Brain pericyte (primary cell): ENCODE measurements around the gene CLCN6.

Source experiments
- DNase-seq: peaks from one replicate; pipeline ENCODE4 v3.0.0-alpha.2; 2012; ENCODE audit warnings: low read depth, low spot score

Gene CLCN6

DNA sequence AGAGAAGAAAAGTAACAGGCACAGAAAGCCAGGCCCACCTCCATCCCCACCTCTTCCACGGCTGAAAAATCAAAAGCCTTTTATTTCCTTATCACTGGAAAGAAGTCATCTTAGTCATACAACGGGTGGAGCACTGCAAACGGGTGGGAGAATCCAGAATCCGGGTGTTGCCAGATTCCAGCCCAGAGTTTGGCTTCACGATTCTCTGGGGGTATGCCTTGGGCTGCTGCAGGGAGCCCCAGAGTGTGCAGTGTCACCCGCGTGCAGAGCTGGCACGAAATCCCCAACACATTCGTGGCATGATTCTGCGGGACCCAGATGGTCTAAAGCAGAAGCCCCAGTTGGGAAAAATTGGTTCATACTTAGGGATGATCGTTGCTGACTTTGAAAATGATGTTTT lies 44.2 kb downstream of the CLCN6 start:
- DNase-seq: no peak

DNA sequence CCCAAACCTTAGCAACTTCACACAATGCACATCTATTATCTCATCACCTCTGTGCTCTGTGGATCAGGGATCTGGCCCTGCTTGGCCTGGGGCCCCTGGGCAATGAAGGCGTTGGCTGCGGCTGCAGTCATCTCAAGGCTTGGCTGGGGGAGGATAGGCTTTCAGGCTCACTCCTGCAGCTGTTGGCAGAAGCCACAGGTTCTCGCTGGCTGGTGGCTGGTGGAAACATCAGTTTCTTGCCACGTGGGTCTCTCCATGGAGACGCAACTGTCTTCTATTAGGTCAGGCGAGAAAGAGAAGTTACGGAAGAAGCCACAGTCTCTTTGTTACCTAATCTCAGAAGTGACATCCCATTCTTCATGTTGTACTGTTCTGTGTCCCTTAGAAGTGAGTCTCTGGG lies 45.2 kb downstream of the CLCN6 start:
- DNase-seq: no peak

DNA sequence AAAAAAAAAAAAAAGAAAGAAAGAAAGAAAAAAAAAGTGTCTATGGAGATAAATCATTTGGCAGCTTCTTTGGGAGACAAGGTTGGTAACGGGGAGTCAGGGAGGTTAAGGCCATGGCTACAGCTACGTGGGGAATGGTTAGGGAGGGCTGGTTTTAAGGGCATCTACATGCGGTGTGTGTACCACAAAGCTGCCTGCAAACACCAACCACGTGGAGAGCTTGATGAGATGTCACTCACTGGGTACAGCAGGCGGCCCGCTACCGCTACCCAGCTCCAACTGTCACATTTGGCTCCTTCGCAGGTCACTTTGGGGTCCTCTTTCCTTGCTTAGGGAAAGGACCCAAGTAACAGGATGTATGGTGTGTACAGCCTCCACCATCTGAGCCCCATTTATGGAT lies 48.5 kb downstream of the CLCN6 start:
- no peak for DNase-seq

- no peak for DNase-seq
Measured at GRCh38 chr1:11855430-11855829, 49.4 kb downstream of the CLCN6 start.

GRCh38 chr1:11856698-11857097 lies 50.7 kb downstream of the CLCN6 start:
- DNase-seq: no peak

- no peak for DNase-seq
Measured at GRCh38 chr1:11857164-11857851, 51.3 kb downstream of the CLCN6 start.

GRCh38 chr1:11858158-11858557 lies 52.2 kb downstream of the CLCN6 start:
- no peak for DNase-seq

DNA sequence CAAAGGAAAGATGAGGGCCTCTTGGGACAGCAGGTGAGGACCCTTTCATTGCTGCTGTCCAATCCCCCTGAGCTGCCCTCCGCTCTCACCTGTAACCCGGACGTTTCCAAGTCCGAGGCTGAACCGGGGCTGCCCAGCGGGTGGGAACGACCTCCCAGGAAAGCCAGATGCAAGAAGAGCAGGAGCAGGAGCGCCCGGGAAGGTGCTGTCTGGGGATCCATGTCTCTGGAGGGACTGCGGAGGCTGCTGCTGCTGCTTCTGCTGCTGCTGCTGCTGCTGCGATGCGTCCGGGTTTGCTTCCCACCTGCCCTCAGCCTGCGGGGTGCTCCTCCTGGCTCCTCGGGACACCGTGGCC lies 52.6 kb downstream of the CLCN6 start, which contains the start of gene NPPB:
TSS of gene NPPB (minus strand) at position 333 of the 355 bp plus-strand sequence. CDS start at position 221, 112 bp downstream.
- no peak for DNase-seq

- DNase-seq: no peak
Measured at GRCh38 chr1:11858968-11859871, 53.2 kb downstream of the CLCN6 start.

- no peak for DNase-seq
Measured at GRCh38 chr1:11860083-11860482, 54.1 kb downstream of the CLCN6 start.

DNA sequence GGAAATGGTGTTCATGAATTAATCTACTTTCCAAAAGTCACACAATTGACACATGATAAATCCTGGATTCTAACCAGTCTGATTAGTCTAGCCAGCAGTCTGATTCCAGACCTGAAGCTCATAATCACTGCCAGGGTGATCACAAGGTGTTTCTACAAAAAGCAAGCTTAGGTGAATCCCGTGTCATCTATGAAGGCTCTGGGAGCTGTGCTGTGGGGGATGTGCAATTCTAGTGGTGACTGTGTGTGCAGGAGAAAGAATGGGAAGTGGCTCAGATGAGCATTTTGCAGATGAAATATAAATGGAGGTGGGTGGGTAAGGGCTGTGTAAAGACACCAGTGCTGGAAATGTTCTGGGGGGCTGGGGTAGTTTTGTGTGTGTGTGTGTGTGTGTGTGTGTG lies 54.6 kb downstream of the CLCN6 start:
- DNase-seq: no peak

DNA sequence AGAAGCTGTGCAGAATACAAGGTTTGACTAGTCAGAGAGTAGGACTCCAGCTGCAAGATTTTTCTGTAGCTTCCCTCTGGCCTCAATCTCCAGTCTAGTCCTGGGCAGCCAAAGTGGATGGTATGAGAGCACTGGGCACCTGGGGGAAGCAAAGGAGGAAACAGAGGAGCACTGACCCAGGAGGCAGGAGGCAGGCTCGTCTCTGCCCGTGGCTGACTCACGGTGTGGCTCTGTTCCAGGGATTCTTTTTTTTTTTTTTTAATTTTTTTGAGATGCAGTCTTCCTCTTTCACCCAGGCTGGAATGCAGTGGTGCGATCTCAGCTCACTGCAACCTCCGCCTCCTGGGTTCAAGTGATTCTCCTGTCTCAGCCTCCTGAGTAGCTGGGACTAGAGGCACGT lies 56.9 kb downstream of the CLCN6 start:
- DNase-seq: no peak

GRCh38 chr1:11868331-11868980 lies 62.5 kb downstream of the CLCN6 start:
- no peak for DNase-seq

DNA sequence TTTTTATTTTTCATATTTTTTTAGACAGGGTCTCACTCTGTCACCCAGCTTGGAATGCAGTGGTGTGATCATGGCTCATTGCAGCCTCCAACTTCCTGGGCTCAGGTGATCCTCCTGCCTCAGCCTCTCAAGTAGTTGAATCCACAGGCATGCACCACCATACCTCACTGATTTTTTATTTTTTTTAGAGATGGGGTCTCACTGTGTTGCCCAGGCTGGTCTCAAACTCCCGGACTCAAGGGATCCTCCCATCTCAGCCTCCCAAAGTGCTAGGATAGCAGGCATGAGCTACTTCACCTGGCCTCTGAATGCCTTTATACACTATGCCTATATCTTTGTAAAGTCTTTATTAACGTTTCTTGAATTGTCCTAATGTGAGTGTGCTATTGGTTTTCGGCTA lies 63.1 kb downstream of the CLCN6 start:
- no peak for DNase-seq

DNA sequence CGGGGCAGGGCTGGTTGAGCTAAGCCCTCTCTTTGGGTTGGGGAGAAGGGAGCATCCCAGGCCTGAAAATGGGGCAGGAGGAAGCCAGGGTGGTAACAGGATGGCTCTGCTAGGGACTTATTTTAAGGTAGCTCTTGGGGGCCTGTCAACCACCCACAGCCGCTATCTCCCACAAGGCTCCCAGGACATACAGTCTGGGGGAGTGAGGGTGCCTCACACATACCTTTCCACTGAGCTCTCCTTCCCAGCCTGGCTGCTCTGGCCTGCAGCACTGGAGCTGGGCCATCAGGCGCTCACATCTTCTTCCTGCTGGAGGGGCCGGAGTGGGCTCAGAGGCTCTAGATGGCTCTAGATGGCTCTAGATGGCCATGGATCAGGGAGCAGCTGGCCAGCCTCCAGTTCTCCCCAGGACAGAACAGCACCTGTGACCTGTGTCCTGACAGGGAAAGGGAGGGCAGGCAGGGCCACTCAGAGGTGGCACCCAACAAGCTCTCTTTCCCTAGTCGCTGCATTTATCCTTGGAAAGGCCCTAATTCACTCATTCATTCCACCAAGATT lies 63.7 kb downstream of the CLCN6 start:
- no peak for DNase-seq

DNA sequence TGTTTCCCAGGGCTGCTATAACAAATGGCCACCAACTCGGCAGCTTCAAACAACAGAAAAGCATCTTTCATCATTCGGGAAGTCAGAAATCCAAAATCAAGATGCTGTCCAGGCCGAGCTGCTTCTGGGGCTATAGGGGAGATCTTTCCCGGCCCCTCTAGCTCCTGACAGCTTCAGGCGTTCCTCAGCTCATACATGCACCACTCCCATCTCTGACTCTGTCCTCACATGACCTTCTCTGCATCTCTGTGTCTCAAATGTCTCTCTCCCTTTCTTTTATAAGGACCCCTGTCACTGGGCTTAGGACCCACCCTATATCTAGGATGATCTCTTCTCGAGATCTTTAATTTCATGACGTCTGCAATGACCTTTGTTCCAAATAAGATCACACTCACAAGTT lies 66.6 kb downstream of the CLCN6 start:
- DNase-seq: no peak

DNA sequence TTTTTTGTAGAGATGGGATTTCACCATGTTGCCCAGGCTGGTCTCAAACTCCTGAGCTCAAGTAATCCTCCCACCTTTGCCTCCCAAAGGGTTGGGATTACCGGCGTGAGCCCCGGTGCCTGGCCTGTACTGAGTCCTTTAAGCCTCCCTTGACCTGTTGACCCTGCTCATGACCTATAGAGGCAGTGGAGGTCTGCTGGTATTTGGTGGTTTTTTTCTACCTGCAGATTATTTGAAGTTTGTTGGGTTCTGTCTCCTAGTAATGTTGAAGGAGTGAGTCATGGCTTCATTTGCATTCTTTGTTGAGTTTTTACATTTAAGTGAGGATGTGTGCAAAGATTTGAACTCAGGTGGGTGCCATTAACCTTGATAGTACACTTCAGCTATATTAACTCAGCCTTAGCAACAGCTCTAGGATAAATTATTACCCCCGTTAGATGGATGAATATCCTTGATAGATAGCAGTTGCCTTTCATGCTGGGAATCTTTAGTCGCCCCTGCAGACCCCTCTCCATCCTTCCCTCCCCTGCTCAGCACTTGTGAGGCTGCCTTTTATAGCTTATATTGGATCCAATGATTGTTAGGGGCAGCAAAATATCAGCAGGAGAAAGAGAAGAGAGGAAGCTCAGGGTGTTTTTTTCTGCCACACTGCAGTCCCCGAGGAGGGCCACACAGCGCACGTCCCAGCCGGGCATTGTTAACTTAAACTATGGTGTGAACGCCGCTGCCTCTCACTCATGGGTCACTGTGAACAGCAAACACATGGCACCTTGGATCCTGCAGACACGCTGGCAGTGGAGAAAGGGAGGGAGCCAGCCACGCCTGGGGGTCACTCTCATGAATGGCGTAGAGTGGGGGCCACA lies 67.6 kb downstream of the CLCN6 start:
- no peak for DNase-seq

- DNase-seq: no peak
Measured at GRCh38 chr1:11874258-11874562, 68.2 kb downstream of the CLCN6 start.

- DNase-seq: no peak
Measured at GRCh38 chr1:11874624-11875023, 68.6 kb downstream of the CLCN6 start.

DNA sequence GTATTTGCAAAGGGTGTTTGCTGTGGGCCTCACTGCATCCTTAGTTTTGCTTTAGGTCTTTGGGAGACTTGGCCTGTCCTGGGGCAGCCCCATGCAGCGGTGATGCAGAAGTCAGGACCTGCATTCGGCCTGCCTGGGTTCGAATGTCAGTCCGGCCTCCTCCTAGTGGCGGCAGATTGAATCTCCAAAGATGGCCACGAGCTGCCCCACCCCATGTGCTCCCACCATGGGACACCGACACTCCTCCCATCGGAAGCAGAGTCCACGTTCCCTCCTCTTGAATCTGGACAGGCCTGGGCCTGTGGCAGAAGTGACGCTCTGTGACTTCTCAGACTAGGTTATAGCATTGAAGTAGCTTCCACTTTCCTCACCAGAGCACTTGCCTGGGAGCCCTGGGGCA lies 69.1 kb downstream of the CLCN6 start:
- DNase-seq: no peak

- DNase-seq: no peak
Measured at GRCh38 chr1:11877074-11877473, 71.1 kb downstream of the CLCN6 start.
